GM12892 (cell line): ENCODE results near the gene SCFD2.
A peak's percentile ranks its signal among the peaks of the same experiment; 100 is the strongest.

ENCODE experiments used
- DNase-seq: peaks from one replicate; pipeline ENCODE4 v3.0.0; 2011; ENCODE audit not compliant: insufficient read length
- FAIRE-seq: peaks from 2 replicates; lab custom pipeline; 2011; peaks lifted over from hg19 to GRCh38; lab: Jason Lieb, UNC
- POLR2A ChIP-seq: IDR thresholded peaks from 2 replicates; pipeline ENCODE4 v1.6.1; 2011; ENCODE audit warnings: low read depth, low read length, control low read depth
- POLR2AphosphoS5 ChIP-seq: IDR thresholded peaks from 2 replicates; pipeline ENCODE4 v1.6.1; 2011; ENCODE audit warnings: low read depth, low read length, control low read depth
- TAF1 ChIP-seq: IDR thresholded peaks from 2 replicates; pipeline ENCODE4 v1.6.1; 2011; ENCODE audit warnings: low read depth, mild to moderate bottlenecking, control low read depth, low read length, borderline replicate concordance

The SCFD2 gene

GRCh38 chr4:52991472-52991871, 374.4 kb downstream of the SCFD2 start:
- no peak for DNase-seq
- no peak for FAIRE-seq
- no peak for TF ChIP-seq POLR2AphosphoS5
- no peak for TF ChIP-seq TAF1
- no peak for TF ChIP-seq POLR2A

- no peak for TF ChIP-seq POLR2AphosphoS5
- TF ChIP-seq POLR2A = no peak
- TF ChIP-seq TAF1 = no peak
- DNase-seq (no peak), FAIRE-seq (no peak)
Measured at GRCh38 chr4:52990706-52991105, 375.2 kb downstream of the SCFD2 start.

- no peak for FAIRE-seq
- DNase-seq = no peak
- no peak for TF ChIP-seq POLR2AphosphoS5
Measured at GRCh38 chr4:52989865-52990264, 376.0 kb downstream of the SCFD2 start.

GRCh38 chr4:52987392-52988056, 378.3 kb downstream of the SCFD2 start:
- DNase-seq (no peak), FAIRE-seq (no peak)
- TF ChIP-seq POLR2A (no peak), TAF1 (no peak), POLR2AphosphoS5 (no peak)

GRCh38 chr4:52984462-52984881, 381.4 kb downstream of the SCFD2 start:
- DNase-seq (no peak), FAIRE-seq (no peak)
- no peak for TF ChIP-seq POLR2AphosphoS5
- TF ChIP-seq POLR2A = no peak
- TF ChIP-seq TAF1 = no peak

GRCh38 chr4:52983563-52984303, 382.1 kb downstream of the SCFD2 start:
- no peak for DNase-seq
- TF ChIP-seq POLR2A = no peak
- no peak for TF ChIP-seq TAF1
- no peak for TF ChIP-seq POLR2AphosphoS5
- peak; percentile 78 for FAIRE-seq

GRCh38 chr4:52982946-52983340, 382.9 kb downstream of the SCFD2 start:
- TF ChIP-seq POLR2AphosphoS5 (no peak), POLR2A (no peak)
- no peak for FAIRE-seq
- DNase-seq = no peak

- no peak for DNase-seq
- no peak for FAIRE-seq
- no peak for TF ChIP-seq POLR2AphosphoS5
Measured at GRCh38 chr4:52982255-52982945, 383.5 kb downstream of the SCFD2 start.

GRCh38 chr4:52979821-52980590, 385.9 kb downstream of the SCFD2 start:
- DNase-seq = no peak
- TF ChIP-seq POLR2A (no peak), TAF1 (no peak), POLR2AphosphoS5 (no peak)
- FAIRE-seq = no peak

- DNase-seq (no peak), FAIRE-seq (no peak)
- TF ChIP-seq POLR2A = no peak
- no peak for TF ChIP-seq POLR2AphosphoS5
- no peak for TF ChIP-seq TAF1
Measured at GRCh38 chr4:52979020-52979419, 386.8 kb downstream of the SCFD2 start.

GRCh38 chr4:52977252-52977651, 388.6 kb downstream of the SCFD2 start:
- DNase-seq (no peak), FAIRE-seq (no peak)
- no peak for TF ChIP-seq TAF1
- no peak for TF ChIP-seq POLR2A
- no peak for TF ChIP-seq POLR2AphosphoS5
